Effector memory CD8-positive, alpha-beta T cell (primary cell): ENCODE data around the gene FLVCR1.
A peak's percentile ranks its signal among the peaks of the same experiment; 100 is the strongest.
"Not testable (repeated sequence)": the region's sequence is repeated elsewhere in the genome, so short reads cannot be mapped to it uniquely, and the experiment has no call there.

Experiments
- ATAC-seq: fragments of 150-1000 bp; cut with Tn5 transposase; replicated peaks from 2 replicates; pipeline ENCODE4 v1.10.0; 2021; ENCODE audit warnings: mild to moderate bottlenecking, moderate library complexity
- DNase-seq, 3 experiments: peaks; one replicate each; pipeline ENCODE4 v3.0.0; 2021
- H3K27ac Mint-ChIP-seq, 2 donors: one replicate each; pipeline ENCODE4 v1.8.0; 2022; ENCODE audit warnings: mild to moderate bottlenecking in 2 of 2, mixed read lengths in 2 of 2, moderate library complexity in 2 of 2
- H3K27me3 Mint-ChIP-seq, 2 donors: one replicate each; pipeline ENCODE4 v1.8.0; 2022; ENCODE audit warnings: mixed read lengths in 2 of 2
- H3K36me3 Mint-ChIP-seq: one replicate; pipeline ENCODE4 v1.8.0; 2022; ENCODE audit warnings: mild to moderate bottlenecking, moderate library complexity, mixed read lengths; ENCODE audit not compliant: insufficient read depth
- H3K4me1 Mint-ChIP-seq, 2 donors: one replicate each; pipeline ENCODE4 v1.8.0; 2022; ENCODE audit warnings: low read depth in 2 of 2, mixed read lengths in 2 of 2
- H3K4me3 Mint-ChIP-seq, 2 donors: one replicate each; pipeline ENCODE4 v1.8.0; 2022; ENCODE audit warnings: mild to moderate bottlenecking in 2 of 2, mixed read lengths in 2 of 2, moderate library complexity in 2 of 2
- H3K9me3 Mint-ChIP-seq, 2 donors: one replicate each; pipeline ENCODE4 v1.8.0; 2022; ENCODE audit warnings: mixed read lengths in 2 of 2

The FLVCR1 gene

DNA sequence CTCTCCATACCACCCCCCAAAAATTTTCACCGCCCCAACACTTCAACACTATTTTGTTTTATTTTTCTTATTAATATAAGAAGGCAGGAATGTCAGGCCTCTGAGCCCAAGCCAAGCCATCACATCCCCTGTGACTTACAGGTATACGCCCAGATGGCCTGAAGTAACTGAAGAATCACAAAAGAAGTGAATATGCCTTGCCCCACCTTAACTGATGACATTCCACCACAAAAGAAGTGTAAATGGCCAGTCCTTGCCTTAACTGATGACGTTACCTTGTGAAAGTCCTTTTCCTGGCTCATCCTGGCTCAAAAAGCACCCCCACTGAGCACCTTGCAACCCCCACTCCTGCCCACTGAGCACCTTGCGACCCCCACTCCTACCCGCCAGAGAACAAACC is 56.0 kb downstream of the FLVCR1 start:
- ATAC-seq, H3K9me3 Mint-ChIP-seq, H3K36me3 Mint-ChIP-seq, DNase-seq, H3K27ac Mint-ChIP-seq, H3K4me3 Mint-ChIP-seq, H3K4me1 Mint-ChIP-seq: not testable (repeated sequence)
- H3K27me3 Mint-ChIP-seq: peaks cover 29 to 73% of the 10 kb centered on the region in 2 donors

DNA sequence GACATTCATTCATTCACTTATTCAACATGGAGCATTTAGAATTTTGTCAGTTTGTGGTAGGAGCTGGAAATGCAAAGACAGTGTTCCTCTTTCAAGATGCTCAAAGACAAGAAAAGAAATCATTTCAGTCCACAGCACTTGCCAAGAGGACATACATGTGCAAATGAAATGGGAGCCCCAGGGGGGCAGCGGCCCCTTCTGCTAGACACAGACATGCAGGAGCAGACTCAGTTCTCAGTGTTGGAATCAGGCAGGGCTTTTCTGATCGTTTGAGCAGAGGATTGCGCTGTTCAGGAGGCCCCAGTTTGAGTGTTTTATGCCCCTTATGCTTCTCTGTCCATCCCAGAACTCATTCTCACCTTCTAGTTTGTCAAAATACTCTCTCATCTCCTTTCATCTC is 56.7 kb downstream of the FLVCR1 start:
- H3K4me1 Mint-ChIP-seq: peaks cover 0 to 6% of the 10 kb centered on the region in 2 donors
- no peaks in the 10 kb centered on the region for H3K36me3 Mint-ChIP-seq
- ATAC-seq: no peak
- peaks cover 29 to 74% of the 10 kb centered on the region in 2 donors for H3K27me3 Mint-ChIP-seq
- no peak overlapping the region for H3K27ac Mint-ChIP-seq
- DNase-seq: no peak
- H3K9me3 Mint-ChIP-seq: no peaks in the 10 kb centered on the region
- no peak overlapping the region for H3K4me3 Mint-ChIP-seq

DNA sequence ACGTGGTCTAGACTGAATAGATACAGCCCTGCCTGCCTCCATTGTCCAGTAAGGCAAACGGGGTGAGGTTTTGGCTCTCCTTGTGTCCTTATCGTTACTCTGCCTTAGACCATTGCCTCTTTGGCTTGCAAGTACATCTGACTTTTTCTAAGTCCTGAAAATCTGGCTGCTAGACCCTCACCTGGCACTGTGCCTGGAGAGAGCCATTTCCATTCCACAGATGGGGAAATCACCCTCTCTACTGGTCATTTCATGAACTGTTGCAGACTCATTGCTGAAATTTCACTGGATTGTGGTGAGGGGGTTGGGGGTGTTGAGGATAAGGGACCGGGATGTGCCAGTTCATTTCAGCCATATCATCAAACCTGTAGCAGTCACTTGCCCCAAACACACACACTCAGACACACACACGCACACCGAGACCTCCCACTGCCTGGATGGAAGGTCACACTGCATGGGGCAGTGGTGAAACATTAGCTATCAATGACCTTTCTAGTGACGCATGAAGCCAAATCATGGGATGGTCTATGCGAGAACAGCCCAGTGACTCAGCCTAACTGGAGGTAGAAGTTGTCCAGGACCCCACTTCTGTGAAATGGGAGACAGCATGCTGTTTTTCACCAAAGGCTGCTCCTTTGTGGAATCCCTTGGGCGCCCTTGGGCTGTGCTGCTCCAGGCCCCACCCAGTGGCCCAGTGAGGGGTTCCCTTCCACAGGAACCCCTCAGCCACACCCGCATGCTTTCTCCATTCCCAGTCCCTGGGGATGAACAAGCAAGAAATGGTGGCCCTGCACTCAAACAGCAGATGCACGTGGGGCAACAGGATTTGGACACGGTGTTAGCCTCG is 57.4 kb downstream of the FLVCR1 start:
- peaks cover 0 to 6% of the 10 kb centered on the region in 2 donors for H3K4me1 Mint-ChIP-seq
- no peaks in the 10 kb centered on the region for H3K36me3 Mint-ChIP-seq
- H3K9me3 Mint-ChIP-seq: no peaks in the 10 kb centered on the region
- ATAC-seq (no peak), DNase-seq (no peak)
- no peak overlapping the region for H3K27ac Mint-ChIP-seq
- H3K4me3 Mint-ChIP-seq: no peak overlapping the region
- peaks cover 32 to 80% of the 10 kb centered on the region in 2 donors for H3K27me3 Mint-ChIP-seq

DNA sequence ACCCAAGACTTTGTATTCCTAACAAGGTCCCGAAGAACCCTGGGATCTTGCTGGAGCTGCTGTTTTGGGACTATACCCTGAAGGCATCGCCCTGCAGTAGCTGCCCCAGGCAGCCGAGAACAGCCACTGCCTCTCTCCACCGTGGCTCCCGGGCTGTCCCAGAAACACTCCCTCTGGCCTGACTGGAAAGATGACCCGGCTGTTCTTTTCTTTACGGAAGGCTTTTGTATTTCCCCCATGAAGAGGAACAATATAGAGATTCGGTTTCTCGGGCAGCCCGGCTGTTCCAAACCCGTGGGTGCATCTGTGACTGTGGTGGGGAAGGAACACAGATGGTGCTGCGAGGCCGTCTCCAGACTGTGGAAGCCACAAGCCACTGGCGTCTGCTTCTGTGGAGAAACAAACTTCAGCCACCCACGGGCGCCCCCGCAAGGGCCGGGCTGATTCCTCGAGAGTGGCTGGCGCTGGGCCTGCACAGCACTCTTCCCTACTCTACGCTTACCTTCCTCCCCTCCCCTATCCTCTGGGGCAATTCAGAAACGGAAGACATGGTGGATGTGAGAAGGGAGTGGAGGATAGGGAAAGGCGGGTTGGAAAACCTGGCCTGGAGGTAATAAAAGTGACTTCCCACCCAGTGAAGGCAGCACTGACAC is 58.5 kb downstream of the FLVCR1 start:
- no peaks in the 10 kb centered on the region for H3K9me3 Mint-ChIP-seq
- H3K4me3 Mint-ChIP-seq: no peak overlapping the region
- H3K4me1 Mint-ChIP-seq: peaks cover 6% of the 10 kb centered on the region in 2 donors
- ATAC-seq (peak; percentile 21), DNase-seq (no peak)
- no peak overlapping the region for H3K27ac Mint-ChIP-seq
- peaks cover 41 to 82% of the 10 kb centered on the region in 2 donors for H3K27me3 Mint-ChIP-seq
- no peaks in the 10 kb centered on the region for H3K36me3 Mint-ChIP-seq

DNA sequence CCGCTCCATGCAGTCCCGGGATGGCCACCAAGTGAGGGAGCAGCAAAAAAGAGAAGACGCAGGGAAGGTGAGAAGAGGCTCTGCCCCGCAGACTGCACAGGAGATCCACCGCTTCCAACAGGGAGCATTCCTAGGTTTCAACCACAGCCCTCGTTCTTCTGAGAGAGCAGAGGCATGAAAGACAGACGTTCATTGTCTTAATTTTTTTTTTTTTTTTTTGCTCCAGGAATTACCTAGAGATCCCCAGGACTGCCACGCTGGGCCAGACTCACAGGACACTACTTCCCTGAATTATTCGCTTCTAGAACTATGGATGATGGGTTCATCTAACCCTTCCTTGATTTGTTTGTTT is 59.0 kb downstream of the FLVCR1 start:
- no peak for ATAC-seq
- Mint-ChIP-seq H3K4me1 (peaks cover 6% of the 10 kb centered on the region in 2 donors), H3K36me3 (no peaks in the 10 kb centered on the region), H3K9me3 (no peaks in the 10 kb centered on the region), H3K4me3 (no peak overlapping the region), H3K27me3 (peaks cover 41 to 82% of the 10 kb centered on the region in 2 donors), H3K27ac (no peak overlapping the region)
- DNase-seq: no peak

DNA sequence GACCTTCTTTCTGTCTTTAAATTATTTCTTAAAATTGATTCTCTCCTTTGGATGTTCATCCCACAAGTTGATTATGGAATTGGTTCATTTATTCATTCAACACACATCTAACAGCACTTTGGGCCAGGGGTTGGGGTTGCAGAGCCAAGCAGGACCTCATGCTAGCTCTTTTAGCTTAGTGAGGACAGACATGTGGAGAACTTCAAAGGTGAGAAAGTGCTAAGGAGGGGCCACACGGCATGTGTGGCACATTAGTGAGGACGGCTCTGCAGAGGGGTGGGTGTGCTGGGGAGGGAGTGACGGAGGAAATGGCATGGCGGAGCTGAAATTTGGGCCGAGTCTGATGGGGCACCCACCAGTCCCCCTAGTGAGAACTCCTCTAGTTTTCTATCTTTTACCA is 59.8 kb downstream of the FLVCR1 start:
- ATAC-seq: no peak
- Mint-ChIP-seq H3K27me3 (peaks cover 41 to 82% of the 10 kb centered on the region in 2 donors), H3K36me3 (no peaks in the 10 kb centered on the region)

DNA sequence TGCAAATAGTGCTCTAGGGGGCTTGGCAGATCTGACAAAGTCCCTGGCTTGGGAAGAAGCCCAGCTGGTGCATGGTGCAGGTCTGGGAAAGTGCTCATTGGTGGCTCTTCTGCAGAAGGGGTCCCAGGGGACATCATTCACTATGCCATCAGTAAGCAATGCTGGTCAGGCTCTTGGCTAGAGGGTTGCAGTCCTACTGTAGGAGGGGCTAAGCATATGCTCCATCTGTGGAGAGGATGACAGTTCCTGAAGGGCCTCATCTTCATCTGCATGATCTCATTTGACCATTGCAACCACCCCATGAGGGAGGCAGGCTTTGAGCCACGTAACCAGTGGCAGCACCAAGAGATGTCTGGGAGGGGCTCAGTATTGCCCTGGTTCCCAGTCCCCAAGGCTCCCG is 60.7 kb downstream of the FLVCR1 start:
- Mint-ChIP-seq H3K27ac (no peak overlapping the region), H3K4me3 (no peak overlapping the region), H3K9me3 (no peaks in the 10 kb centered on the region), H3K4me1 (peaks cover 6% of the 10 kb centered on the region in 2 donors), H3K27me3 (peaks cover 42 to 85% of the 10 kb centered on the region in 2 donors), H3K36me3 (no peaks in the 10 kb centered on the region)
- ATAC-seq (no peak), DNase-seq (no peak)

More for the DNA sequence above, 59.8 kb downstream of the FLVCR1 start:
- H3K4me1 Mint-ChIP-seq: peaks cover 6% of the 10 kb centered on the region in 2 donors
- no peaks in the 10 kb centered on the region for H3K9me3 Mint-ChIP-seq
- H3K27ac Mint-ChIP-seq: no peak overlapping the region
- DNase-seq: no peak
- H3K4me3 Mint-ChIP-seq: no peak overlapping the region

DNA sequence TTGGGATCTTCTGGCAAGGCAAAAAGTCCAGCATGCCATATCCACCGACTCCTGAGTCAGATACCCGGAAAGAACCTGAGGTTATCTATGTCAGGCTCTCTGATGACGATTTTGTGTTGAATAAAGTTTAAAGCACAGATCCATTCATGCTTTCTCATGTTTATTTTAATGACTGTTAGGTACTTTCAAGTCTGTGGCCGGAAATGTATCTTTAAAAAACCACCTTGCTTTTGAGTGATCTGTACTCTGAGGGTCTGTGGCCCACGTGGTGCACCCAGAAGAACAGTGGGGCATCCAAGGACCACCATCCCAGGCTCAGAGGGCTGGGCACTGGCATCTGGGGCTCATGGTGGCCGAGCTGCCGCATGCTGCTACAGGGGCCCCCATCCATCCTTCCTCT is 62.2 kb downstream of the FLVCR1 start:
- Mint-ChIP-seq H3K27me3 (peaks cover 49 to 88% of the 10 kb centered on the region in 2 donors), H3K27ac (no peak overlapping the region), H3K4me3 (no peak overlapping the region), H3K36me3 (no peaks in the 10 kb centered on the region), H3K9me3 (no peaks in the 10 kb centered on the region), H3K4me1 (peaks cover 6% of the 10 kb centered on the region in 2 donors)
- no peak for ATAC-seq
- no peak for DNase-seq

DNA sequence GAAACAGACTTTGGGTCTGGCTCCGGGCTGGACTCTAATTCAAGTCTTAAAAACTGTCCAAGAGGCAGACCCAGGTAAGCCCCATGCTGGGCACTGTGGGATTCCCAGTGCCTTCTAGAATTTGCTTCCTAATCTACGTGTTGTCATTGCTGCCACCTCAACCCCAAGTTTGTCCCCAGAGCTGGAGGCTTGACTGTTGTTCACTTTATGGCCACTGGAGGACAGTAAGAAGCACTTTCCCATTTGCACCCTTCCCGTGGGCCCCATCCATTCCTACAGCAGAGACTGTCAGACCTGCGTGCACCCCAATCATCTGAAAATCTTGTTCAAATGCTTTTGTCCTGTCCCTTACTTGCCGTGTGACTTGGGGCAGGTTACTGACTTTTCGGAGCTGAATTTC is 62.8 kb downstream of the FLVCR1 start:
- no peak for ATAC-seq
- Mint-ChIP-seq H3K27me3 (peaks cover 43 to 81% of the 10 kb centered on the region in 2 donors), H3K9me3 (no peaks in the 10 kb centered on the region), H3K27ac (no peak overlapping the region), H3K4me3 (no peak overlapping the region), H3K36me3 (no peaks in the 10 kb centered on the region), H3K4me1 (peaks cover 6 to 10% of the 10 kb centered on the region in 2 donors)
- DNase-seq: no peak

DNA sequence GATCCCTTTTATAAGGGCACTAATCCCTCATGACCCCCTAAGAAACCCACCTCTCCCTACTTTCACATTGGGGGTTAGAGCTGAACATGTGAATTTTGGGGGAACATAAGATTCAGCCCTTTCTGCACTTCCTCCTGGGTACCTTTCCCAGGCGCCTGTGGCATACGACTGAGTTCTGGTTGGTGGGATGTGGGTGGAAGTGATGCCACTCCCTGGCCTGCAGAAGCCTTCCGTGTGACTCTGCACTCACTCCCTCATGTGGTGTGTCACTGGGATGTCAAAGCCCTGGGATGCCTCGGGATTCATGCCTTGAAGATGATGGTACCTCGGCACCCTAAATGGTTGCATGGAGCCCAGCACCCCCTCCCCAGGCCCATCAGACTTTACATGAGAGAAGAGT is 63.9 kb downstream of the FLVCR1 start:
- Mint-ChIP-seq H3K4me3 (no peak overlapping the region), H3K9me3 (no peaks in the 10 kb centered on the region), H3K4me1 (peaks cover 0 to 10% of the 10 kb centered on the region in 2 donors), H3K27me3 (peaks cover 36 to 70% of the 10 kb centered on the region in 2 donors), H3K36me3 (no peaks in the 10 kb centered on the region), H3K27ac (no peak overlapping the region)
- no peak for DNase-seq
- no peak for ATAC-seq

DNA sequence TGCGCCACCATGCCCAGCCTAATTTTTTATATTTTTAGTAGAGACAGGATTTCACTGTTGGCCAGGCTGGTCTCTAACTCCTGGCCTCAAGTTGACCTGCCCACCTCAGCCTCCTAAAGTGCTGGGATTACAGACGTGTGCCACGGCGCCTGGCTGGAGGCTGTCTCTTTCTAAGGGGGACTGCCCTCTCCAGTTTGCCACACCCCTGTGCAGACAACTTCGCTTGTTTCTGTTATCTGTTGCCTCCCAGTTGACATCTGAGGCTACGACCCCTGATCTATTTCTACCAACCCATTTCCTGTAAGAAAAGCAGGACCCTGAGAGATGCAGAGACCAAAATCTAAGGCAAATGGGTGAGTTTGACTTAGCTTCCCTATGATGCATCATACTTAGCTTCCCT is 68.3 kb downstream of the FLVCR1 start:
- Mint-ChIP-seq H3K4me1 (peaks cover 0 to 5% of the 10 kb centered on the region in 2 donors), H3K4me3 (no peak overlapping the region), H3K9me3 (no peaks in the 10 kb centered on the region), H3K27ac (no peak overlapping the region), H3K27me3 (peaks cover 11 to 48% of the 10 kb centered on the region in 2 donors), H3K36me3 (no peaks in the 10 kb centered on the region)
- ATAC-seq: no peak
- DNase-seq: no peak

DNA sequence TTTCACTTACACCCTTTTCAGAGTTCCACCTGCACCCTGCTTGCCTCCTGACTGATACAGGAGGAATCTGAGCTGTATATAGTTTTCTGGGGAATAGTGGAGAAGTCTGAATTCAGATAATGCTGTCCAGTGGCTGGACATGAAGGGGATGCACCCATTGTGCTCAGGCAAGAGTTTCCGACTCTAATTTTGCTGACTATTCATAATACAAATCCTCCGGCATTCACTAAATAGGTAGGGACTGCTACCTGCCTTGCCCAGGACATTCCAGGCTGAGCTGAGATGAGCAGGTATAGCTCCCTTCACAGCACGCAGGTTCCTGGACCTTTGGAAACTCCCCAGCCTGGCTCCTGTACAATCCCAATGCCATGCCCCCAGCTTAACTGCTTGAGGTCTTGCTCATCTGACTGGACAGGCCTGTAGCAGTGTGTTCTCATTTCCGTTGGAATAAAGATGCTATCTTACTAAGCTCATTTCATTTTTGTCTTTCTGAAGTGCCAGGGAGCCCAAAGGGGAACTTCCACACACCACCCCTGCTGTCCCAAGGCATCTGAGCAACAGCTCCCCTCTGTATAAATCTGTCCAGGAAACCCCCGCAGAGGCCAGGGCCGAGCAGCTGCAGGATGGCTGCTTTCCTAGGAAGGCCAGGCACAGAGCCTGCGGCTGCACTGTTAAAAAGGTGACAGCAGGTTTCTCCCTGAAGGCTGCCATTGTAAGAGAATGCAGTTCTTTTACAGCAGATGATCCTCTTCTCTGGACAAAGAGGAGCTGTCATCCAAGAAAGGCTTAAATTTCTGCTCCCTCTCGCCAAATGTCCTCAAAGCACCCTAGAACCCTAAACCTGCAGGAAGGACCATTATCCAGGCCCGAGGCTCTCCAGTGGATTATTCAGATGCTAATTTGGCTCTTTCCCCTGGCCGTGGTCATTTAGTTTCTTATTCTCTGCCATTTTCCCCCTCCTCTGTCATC is 70.5 kb downstream of the FLVCR1 start:
- H3K4me3 Mint-ChIP-seq: no peak overlapping the region
- no peak overlapping the region for H3K27ac Mint-ChIP-seq
- peaks cover 0 to 4% of the 10 kb centered on the region in 2 donors for H3K4me1 Mint-ChIP-seq
- H3K36me3 Mint-ChIP-seq: no peaks in the 10 kb centered on the region
- ATAC-seq (no peak), DNase-seq (no peak)
- H3K27me3 Mint-ChIP-seq: peaks cover 11 to 29% of the 10 kb centered on the region in 2 donors
- no peaks in the 10 kb centered on the region for H3K9me3 Mint-ChIP-seq

DNA sequence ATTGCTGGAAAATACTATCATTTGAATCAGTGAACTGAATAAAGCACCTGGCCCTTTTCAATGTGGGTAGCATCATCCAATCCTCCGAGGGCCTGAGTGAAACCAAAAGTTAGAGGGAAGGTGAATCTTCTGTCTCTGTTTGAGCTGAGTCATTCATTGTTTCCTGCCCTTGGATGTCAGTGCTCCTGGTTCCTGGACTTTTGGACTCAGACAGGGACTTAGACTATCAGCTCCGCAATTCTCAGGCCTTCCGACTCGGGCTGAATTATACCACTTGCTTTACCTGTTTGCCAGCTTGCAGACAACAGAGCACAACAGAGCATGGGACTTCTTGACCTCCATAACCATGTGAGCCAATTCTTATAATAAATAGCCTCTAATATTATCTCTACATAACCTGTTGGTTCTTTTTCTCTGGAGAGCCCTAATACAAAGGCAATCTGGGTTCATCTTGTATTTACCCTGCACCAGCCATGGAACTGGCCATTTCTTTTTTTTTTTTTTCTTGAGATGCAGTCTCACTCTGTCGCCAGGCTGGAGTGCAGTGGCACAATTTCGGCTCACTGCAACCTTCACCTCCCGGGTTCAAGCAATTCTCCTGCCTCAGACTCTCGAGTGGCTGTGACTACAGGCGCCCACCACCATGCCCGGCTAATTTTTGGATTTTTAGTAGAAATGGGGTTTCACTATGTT is 73.1 kb downstream of the FLVCR1 start:
- no peak overlapping the region for H3K27ac Mint-ChIP-seq
- H3K4me3 Mint-ChIP-seq: no peak overlapping the region
- peaks cover 0 to 20% of the 10 kb centered on the region in 2 donors for H3K27me3 Mint-ChIP-seq
- ATAC-seq (no peak), DNase-seq (no peak)
- no peaks in the 10 kb centered on the region for H3K9me3 Mint-ChIP-seq
- H3K4me1 Mint-ChIP-seq: no peaks in the 10 kb centered on the region
- H3K36me3 Mint-ChIP-seq: no peaks in the 10 kb centered on the region
